ENCODE measurements around the gene GJA3.

The GJA3 gene

GRCh38 chr13:20144141-20144850 lies 16.6 kb downstream of the GJA3 start:
- H3K36me3 ChIP-seq (ENCODE audit: control insufficient read depth, insufficient read depth, low read length) = no peaks in the 10 kb centered on the region
- no peak overlapping the region for H3K4me3 ChIP-seq (ENCODE audit: low read depth, low read length)
- peaks cover 6% of the 10 kb centered on the region for H3K27me3 ChIP-seq (ENCODE audit: control insufficient read depth, insufficient read depth, low read length)
- no peak overlapping the region for H3K9ac ChIP-seq (ENCODE audit: low read depth, low read length)
- no peaks in the 10 kb centered on the region for H3K9me3 ChIP-seq (ENCODE audit: control insufficient read depth, insufficient read depth, low read length)
- H3K4me1 ChIP-seq (ENCODE audit: control insufficient read depth, insufficient read depth, low read length) = no peaks in the 10 kb centered on the region

- peaks cover 10% of the 10 kb centered on the region for H3K27me3 ChIP-seq (ENCODE audit: control insufficient read depth, insufficient read depth, low read length)
These were observed 17.8 kb downstream of the GJA3 start for GRCh38 chr13:20142927-20143480.

GRCh38 chr13:20142023-20142926 lies 18.6 kb downstream of the GJA3 start:
- Histone ChIP-seq H3K4me1 (ENCODE audit: control insufficient read depth, insufficient read depth, low read length) (no peaks in the 10 kb centered on the region), H3K4me3 (ENCODE audit: low read depth, low read length) (no peak overlapping the region), H3K27me3 (ENCODE audit: control insufficient read depth, insufficient read depth, low read length) (peaks cover 18% of the 10 kb centered on the region), H3K9me3 (ENCODE audit: control insufficient read depth, insufficient read depth, low read length) (no peaks in the 10 kb centered on the region), H3K36me3 (ENCODE audit: control insufficient read depth, insufficient read depth, low read length) (no peaks in the 10 kb centered on the region), H3K9ac (ENCODE audit: low read depth, low read length) (no peak overlapping the region)

More at GRCh38 chr13:20142927-20143480, 17.8 kb downstream of the GJA3 start:
- Histone ChIP-seq H3K9ac (ENCODE audit: low read depth, low read length) (no peak overlapping the region), H3K4me1 (ENCODE audit: control insufficient read depth, insufficient read depth, low read length) (no peaks in the 10 kb centered on the region), H3K4me3 (ENCODE audit: low read depth, low read length) (no peak overlapping the region), H3K9me3 (ENCODE audit: control insufficient read depth, insufficient read depth, low read length) (no peaks in the 10 kb centered on the region), H3K36me3 (ENCODE audit: control insufficient read depth, insufficient read depth, low read length) (no peaks in the 10 kb centered on the region)

- Histone ChIP-seq H3K27me3 (ENCODE audit: control insufficient read depth, insufficient read depth, low read length) (peaks cover 21% of the 10 kb centered on the region), H3K4me3 (ENCODE audit: low read depth, low read length) (no peak overlapping the region), H3K4me1 (ENCODE audit: control insufficient read depth, insufficient read depth, low read length) (no peaks in the 10 kb centered on the region), H3K36me3 (ENCODE audit: control insufficient read depth, insufficient read depth, low read length) (no peaks in the 10 kb centered on the region), H3K9ac (ENCODE audit: low read depth, low read length) (no peak overlapping the region), H3K9me3 (ENCODE audit: control insufficient read depth, insufficient read depth, low read length) (no peaks in the 10 kb centered on the region)
These were observed 19.4 kb downstream of the GJA3 start for GRCh38 chr13:20141238-20142022.

- H3K9ac ChIP-seq (ENCODE audit: low read depth, low read length) = no peak overlapping the region
- peaks cover 22% of the 10 kb centered on the region for H3K27me3 ChIP-seq (ENCODE audit: control insufficient read depth, insufficient read depth, low read length)
- H3K36me3 ChIP-seq (ENCODE audit: control insufficient read depth, insufficient read depth, low read length) = no peaks in the 10 kb centered on the region
- H3K4me3 ChIP-seq (ENCODE audit: low read depth, low read length) = no peak overlapping the region
- no peaks in the 10 kb centered on the region for H3K9me3 ChIP-seq (ENCODE audit: control insufficient read depth, insufficient read depth, low read length)
- no peaks in the 10 kb centered on the region for H3K4me1 ChIP-seq (ENCODE audit: control insufficient read depth, insufficient read depth, low read length)
These were observed 20.4 kb downstream of the GJA3 start for GRCh38 chr13:20140487-20140886.

- Histone ChIP-seq H3K4me3 (ENCODE audit: low read depth, low read length) (no peak overlapping the region), H3K9me3 (ENCODE audit: control insufficient read depth, insufficient read depth, low read length) (no peaks in the 10 kb centered on the region), H3K4me1 (ENCODE audit: control insufficient read depth, insufficient read depth, low read length) (no peaks in the 10 kb centered on the region), H3K27me3 (ENCODE audit: control insufficient read depth, insufficient read depth, low read length) (peaks cover 19% of the 10 kb centered on the region), H3K9ac (ENCODE audit: low read depth, low read length) (no peak overlapping the region), H3K36me3 (ENCODE audit: control insufficient read depth, insufficient read depth, low read length) (no peaks in the 10 kb centered on the region)
These were observed 23.0 kb downstream of the GJA3 start for GRCh38 chr13:20137875-20138274.

GRCh38 chr13:20136781-20137703 lies 23.8 kb downstream of the GJA3 start:
- Histone ChIP-seq H3K4me3 (ENCODE audit: low read depth, low read length) (peak overlapping the region; percentile 49), H3K36me3 (ENCODE audit: control insufficient read depth, insufficient read depth, low read length) (no peaks in the 10 kb centered on the region), H3K4me1 (ENCODE audit: control insufficient read depth, insufficient read depth, low read length) (no peaks in the 10 kb centered on the region), H3K9me3 (ENCODE audit: control insufficient read depth, insufficient read depth, low read length) (no peaks in the 10 kb centered on the region), H3K9ac (ENCODE audit: low read depth, low read length) (no peak overlapping the region), H3K27me3 (ENCODE audit: control insufficient read depth, insufficient read depth, low read length) (peaks cover 20% of the 10 kb centered on the region)

- Histone ChIP-seq H3K27me3 (ENCODE audit: control insufficient read depth, insufficient read depth, low read length) (peaks cover 36% of the 10 kb centered on the region), H3K4me1 (ENCODE audit: control insufficient read depth, insufficient read depth, low read length) (no peaks in the 10 kb centered on the region), H3K9me3 (ENCODE audit: control insufficient read depth, insufficient read depth, low read length) (no peaks in the 10 kb centered on the region), H3K4me3 (ENCODE audit: low read depth, low read length) (no peak overlapping the region), H3K36me3 (ENCODE audit: control insufficient read depth, insufficient read depth, low read length) (no peaks in the 10 kb centered on the region), H3K9ac (ENCODE audit: low read depth, low read length) (no peak overlapping the region)
These were observed 26.1 kb downstream of the GJA3 start for GRCh38 chr13:20134732-20135131.

GRCh38 chr13:20132052-20132634 lies 28.7 kb downstream of the GJA3 start:
- Histone ChIP-seq H3K9ac (ENCODE audit: low read depth, low read length) (no peak overlapping the region), H3K27me3 (ENCODE audit: control insufficient read depth, insufficient read depth, low read length) (peaks cover 38% of the 10 kb centered on the region), H3K36me3 (ENCODE audit: control insufficient read depth, insufficient read depth, low read length) (no peaks in the 10 kb centered on the region), H3K4me1 (ENCODE audit: control insufficient read depth, insufficient read depth, low read length) (no peaks in the 10 kb centered on the region), H3K4me3 (ENCODE audit: low read depth, low read length) (no peak overlapping the region), H3K9me3 (ENCODE audit: control insufficient read depth, insufficient read depth, low read length) (no peaks in the 10 kb centered on the region)

- no peak overlapping the region for H3K9ac ChIP-seq (ENCODE audit: low read depth, low read length)
- no peaks in the 10 kb centered on the region for H3K4me1 ChIP-seq (ENCODE audit: control insufficient read depth, insufficient read depth, low read length)
- peaks cover 34% of the 10 kb centered on the region for H3K27me3 ChIP-seq (ENCODE audit: control insufficient read depth, insufficient read depth, low read length)
- no peaks in the 10 kb centered on the region for H3K36me3 ChIP-seq (ENCODE audit: control insufficient read depth, insufficient read depth, low read length)
- H3K4me3 ChIP-seq (ENCODE audit: low read depth, low read length) = no peak overlapping the region
- H3K9me3 ChIP-seq (ENCODE audit: control insufficient read depth, insufficient read depth, low read length) = no peaks in the 10 kb centered on the region
These were observed 29.6 kb downstream of the GJA3 start for GRCh38 chr13:20131057-20131832.

All from iPS-15b (cell line).